ENCODE results near the gene AFAP1L2.

AFAP1L2 gene

GRCh38 chr10:114388275-114388674, 16.0 kb downstream of the AFAP1L2 start:
- DNase-seq, result no peak

- no peak for DNase-seq
These were observed 16.5 kb downstream of the AFAP1L2 start for GRCh38 chr10:114387784-114388183.

GRCh38 chr10:114386452-114386851, 17.9 kb downstream of the AFAP1L2 start:
- DNase-seq, result no peak

- DNase-seq, result no peak
These were observed 18.7 kb downstream of the AFAP1L2 start for GRCh38 chr10:114385557-114385956.

DNA sequence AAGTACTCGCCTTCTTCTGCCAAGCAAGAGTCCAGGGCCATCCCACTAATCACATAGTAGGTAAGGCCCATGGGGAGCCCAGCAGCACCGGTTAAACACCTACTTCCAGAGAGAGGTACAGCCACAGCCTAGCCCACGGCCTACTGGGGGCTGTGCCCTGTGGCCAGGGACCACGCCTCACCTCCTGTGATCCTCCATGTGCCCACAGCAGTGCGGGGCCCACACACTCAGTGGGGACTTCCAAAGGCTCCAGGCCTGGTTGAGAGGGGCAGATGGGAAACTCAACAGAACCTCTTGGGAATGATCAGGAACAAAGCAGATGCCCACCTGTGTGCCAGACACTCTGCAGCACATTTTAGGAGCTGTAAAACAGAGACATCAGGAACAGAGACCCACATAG, 19.7 kb downstream of the AFAP1L2 start:
- no peak for DNase-seq

- no peak for DNase-seq
These were observed 20.1 kb downstream of the AFAP1L2 start for GRCh38 chr10:114384181-114384580.

- DNase-seq, result no peak
These were observed 23.5 kb downstream of the AFAP1L2 start for GRCh38 chr10:114380797-114381196.

DNA sequence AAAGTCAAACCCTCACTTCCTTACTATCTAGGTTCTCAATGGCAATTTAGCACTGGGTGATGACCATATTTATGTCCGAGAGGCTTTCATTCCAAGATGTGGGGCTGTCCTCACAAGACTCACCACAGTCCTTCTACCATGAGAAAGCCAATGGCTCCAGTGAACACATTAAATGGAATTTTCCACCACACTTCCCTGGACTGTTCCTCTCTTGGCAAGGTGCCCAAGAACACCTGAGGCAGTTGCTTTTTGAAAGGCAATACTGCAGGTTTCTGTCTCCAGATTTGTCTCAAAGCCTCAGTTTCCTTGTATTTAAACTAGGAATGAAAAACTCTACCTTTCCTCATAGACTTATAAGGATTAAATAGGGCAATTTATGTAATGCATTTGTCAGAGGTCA, 24.2 kb downstream of the AFAP1L2 start:
- DNase-seq, result no peak

DNA sequence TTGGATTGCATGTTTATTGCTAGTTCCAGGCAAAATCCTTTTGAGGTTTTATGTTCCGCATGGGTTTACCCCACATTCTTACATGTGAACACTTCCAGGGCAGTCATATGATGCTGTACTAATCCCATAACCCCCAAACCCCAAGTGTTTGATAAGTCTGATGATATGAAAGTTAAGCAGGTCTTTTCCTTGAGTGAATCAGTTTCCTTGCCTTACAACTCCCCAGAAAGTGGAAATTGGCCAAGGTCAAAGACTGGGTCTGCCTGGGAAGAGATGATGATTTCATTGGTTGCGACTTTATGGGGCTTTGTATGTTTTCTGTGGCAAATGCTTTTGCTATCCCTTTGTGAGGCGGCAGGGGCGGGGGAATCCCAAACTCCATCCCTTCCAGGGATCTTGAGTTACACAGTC, 24.7 kb downstream of the AFAP1L2 start:
- no peak for DNase-seq

- DNase-seq, result no peak
These were observed 27.8 kb downstream of the AFAP1L2 start for GRCh38 chr10:114376523-114376922.

DNA sequence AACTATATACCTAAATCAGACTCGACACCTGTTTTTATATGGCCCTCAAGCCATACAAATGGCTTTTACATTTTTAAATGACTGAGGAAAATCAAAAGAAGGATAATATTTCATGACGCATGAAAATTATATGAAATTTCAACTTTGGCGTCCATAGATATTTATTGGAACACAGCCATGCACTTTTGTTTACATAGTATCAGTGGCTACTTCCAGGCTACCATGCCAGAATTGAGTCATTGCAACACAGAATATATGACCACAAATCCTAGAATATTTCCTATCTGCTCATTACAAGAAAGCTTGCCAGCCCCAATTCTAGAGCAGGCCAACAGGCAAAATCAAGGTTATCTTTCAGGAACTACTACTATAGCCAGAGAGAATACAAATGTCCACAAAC, 29.3 kb downstream of the AFAP1L2 start:
- no peak for DNase-seq

DNA sequence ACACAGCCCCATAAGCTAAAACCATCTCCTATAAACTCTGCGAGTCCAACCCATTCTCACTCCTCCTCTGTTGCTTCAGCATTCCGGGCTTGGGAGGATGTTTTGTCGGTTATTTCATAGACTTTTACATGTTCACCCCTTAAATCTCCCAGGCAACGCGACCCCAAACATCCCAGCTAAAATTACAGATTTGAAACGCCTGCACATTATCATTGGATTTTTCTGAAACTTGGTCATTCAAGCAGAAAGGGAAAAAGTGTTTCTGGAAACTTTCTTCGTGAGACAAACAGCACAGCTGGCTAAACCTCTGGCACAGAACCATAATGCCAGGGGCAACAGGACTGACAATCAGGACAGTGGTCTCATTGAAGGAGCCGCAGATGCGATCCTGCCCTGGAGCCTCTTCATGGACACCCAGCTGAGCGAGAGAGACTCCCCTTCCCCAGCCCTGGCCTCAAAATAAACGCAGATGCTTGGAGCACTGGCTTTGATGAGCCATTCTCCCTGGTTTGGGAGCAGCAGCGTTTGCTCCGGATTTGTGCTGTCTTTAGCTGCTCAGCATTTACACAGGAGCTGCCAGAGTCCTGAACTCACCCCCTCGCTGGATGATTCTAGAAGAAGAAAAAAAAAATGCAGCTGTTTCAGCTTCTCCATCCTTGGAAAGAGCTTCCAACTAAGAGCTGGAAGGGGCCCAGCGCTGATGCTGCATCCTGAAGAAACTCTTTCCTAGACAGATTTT, 30.1 kb downstream of the AFAP1L2 start:
- no peak for DNase-seq

- no peak for DNase-seq
These were observed 30.7 kb downstream of the AFAP1L2 start for GRCh38 chr10:114373631-114374030.

- DNase-seq, result no peak
These were observed 31.3 kb downstream of the AFAP1L2 start for GRCh38 chr10:114372995-114373394.

DNA sequence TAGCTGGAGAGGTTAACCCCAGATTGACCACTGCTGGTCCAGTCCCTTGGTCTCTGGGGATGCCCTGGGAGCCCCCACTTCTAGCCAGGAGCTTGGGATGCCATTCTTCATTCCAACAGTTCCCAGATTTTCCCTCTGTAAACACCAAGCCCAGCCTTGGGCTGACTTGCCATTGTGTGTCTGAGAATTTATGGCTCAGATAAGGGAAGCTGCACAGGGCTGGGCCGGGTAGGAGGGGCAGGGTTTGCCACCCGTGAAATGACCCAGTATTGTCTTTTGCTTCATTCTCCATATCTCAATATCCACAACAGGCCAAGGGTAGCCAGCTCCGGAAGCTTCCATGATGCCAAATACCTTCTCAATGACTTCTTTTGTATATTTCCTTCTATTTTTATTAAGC, 32.1 kb downstream of the AFAP1L2 start:
- no peak for DNase-seq

- DNase-seq, result no peak
These were observed 33.3 kb downstream of the AFAP1L2 start for GRCh38 chr10:114370966-114371365.

DNA sequence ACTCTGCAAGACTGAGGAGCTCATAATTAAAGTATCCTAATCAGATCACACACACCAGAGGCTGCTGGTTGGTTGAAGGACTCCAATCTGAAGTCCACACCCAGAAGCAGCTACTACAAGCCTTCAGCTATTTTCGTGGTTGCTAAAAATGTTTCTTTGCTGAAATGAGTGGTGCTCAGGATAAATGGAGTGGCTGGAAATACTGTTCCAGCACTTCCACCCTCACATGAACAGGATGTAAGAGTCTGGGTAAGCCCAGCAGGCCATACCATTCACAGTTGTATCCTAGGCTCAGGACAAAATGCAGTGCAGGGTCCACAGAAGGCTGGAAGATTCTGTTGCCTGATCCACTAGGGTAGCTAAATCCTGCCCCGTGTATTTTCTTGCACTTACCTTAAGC, 34.1 kb downstream of the AFAP1L2 start:
- no peak for DNase-seq

DNA sequence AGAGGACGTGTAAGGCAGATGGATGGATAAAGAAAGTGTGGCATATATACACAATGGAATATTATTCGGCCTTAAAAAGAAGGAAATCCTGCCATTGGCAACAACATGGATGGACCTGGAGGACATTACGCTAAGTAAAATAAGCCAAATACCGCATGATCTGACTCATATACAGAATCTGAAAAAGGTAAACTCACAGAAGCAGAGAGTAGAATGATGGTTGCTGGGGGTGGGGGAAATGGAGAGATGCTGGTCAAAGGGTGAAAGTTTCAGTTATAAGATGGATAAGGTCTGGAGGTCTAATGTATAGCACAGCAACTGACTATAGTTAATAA, 36.3 kb downstream of the AFAP1L2 start:
- no peak for DNase-seq

DNA sequence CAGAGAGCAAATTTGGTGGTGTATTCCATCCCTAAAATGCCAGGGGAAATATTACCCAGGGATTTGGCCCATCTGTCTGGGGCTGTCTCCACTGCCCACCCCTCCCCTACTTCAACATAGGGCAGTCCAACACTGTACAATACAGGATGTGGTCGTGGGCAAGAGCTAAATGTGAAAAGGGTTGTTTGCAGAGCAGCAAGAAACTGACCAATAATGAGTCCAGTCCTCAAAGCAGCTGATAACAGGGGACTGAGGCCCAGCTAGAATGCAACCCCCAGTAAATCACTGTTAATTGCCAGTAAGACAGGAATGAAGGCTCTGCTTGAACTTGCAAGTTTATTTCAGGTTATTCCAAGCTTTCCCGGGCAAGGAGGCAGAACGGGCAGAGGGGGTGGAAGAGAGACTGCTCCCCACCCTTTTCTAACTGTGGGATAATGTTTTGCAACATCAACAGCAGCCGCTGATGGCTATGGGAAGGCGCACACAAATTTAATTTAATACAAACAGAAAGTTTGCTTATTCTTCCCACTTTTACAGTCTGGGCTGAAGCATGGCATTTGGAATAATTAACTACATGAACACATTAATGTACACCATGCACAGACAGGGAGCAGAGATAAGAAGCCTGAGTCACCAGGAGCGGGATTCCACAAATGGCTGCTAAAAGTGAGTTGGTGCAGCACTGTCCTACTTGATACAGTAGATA, 36.8 kb downstream of the AFAP1L2 start:
- DNase-seq, result no peak

DNA sequence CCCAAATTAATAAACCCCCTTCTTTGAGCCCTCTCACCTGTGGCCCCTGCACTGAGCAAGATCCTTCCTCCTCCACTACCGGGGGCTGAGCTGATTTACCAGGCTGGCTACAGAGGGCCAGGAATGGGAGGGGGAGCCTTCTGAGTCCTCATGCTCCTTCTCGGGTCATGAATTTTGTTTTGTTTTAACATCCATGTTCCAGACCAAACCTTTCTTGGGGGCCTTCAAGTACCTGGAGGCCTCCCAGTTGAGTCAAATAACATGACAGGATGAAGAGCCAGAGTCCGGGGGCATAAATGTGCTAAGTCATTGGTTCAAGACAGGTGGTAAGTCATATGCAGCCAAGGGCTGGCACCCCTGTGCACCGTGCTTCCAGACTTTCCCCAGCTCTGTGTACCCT, 39.6 kb downstream of the AFAP1L2 start:
- DNase-seq, result no peak

DNA sequence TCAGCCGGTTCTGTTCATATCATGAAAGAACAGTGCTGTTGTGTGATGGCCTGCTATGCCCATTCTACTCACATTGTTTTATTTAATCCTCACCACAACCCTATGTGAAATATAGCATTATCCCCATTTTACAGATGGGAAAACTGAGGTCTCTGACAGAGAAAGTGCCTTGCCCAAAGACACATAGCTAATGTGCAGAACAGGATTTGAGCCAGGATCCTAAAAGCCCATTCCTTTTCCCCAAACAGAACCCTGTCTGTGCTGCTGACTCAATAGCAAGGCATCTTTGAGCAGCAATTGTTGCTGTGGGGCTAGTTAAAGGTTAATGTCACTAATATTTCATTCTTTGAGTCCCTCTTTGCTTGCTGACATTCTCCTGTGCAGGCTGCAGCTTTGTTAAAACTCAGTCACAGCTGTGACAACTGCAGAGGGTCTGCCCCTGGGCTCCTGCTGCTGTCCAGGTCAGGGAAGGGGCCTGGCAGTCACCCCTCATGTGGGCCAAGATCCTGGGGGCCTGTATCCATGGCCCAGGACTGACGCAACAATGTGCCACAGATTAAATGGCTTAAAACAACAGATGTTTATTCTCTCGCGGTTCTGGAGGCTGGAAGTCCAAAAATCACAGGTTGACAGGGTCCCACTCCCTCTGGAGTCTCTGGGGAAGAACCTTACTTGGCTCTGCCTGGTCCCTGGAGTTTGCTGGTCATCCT, 40.4 kb downstream of the AFAP1L2 start:
- no peak for DNase-seq

DNA sequence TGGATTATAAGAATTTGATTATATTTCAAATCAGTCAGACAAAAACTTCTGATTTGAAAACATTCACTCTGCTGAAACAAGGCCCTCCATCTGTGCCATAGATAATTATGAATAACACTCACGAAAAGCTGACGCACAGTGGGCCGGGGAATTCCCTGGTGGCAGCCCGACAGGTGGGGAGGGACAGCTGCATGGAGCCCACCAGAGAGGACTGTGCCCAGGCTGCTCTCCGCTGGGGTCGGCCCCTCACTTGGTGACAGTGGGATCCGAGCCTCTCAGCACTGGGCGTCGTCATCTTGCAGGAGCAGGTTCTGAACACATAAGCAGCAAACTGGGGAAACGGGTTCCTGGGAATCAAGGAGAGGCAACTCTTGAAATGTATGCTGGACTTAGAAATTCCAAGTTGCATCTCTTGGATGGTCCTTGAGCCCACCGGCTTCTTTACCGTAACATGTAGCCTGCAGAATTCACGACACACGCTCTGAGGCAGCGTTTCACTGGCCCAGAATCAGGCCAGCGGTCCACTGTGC, 41.4 kb downstream of the AFAP1L2 start:
- no peak for DNase-seq

GRCh38 chr10:114359953-114360345, 44.4 kb downstream of the AFAP1L2 start:
- no peak for DNase-seq

All from CD4-positive, alpha-beta T cell treated with Interleukin-15 for 1 hour (primary cell).